Muscle of back (tissue), 11 donors: ENCODE measurements around the gene SUGCT. TPM values are rescaled to one million over a fixed set of nuclear protein-coding genes. Genes with fewer than 3 reads are reported as not detected.

ENCODE experiments used
- DNase-seq, 3 donors: peaks; one replicate each; pipeline versions ENCODE4 v3.0.0 to v3.0.0-alpha.2; 2013
- polyA plus RNA-seq, 10 donors: library from polyadenylated mRNA; unstranded; fragments of 120-200 nt; gene quantifications; one replicate each; pipeline ENCODE4 v1.2.1, GENCODE V29; 2013; ENCODE audit not compliant: insufficient read length in 10 of 10

The SUGCT gene
- polyA plus RNA-seq, 10 donors: 2.1 to 3.8 (median 3.1) TPM

DNA sequence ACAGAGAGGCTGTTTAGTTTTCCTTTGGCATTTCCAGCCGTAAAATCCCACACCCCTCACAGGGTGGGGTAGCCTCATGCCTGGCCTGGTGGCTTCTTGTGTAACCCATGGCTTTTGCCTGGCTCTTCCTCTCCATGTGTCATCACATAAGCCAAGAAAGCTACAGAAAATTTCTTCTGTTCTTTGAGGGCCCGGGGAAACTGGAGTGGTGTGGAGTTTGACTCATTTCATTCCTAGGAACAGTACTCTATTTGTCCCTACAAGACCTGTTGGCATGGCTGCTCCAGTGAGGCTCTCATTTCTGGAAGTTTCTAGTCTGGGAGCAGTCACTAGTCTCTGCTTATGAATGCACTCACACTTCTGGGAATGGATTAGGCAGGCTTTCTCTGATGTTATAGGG lies 523.9 kb downstream of the SUGCT start:
- DNase-seq: no peak

DNA sequence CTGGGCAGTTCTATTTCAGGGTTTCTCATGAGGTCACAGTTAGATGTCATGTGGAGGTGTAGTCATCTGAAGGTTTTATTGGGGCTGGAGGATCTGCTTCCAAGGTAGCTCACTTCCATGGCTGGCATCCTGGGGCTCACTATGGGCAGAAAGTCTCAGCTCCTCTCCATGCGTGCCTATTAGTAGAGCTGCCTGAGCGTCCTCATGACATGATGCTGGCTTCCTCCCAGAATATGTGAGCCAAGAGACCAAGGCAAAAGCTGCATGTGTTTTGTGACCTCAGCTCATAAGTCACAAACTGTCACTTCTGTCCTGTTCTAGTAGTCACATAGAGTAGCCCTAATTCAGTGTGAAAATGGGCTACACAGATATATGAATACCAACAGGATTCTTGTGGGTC lies 524.4 kb downstream of the SUGCT start:
- peak; percentile 22 to 48 (median 47) for DNase-seq

DNA sequence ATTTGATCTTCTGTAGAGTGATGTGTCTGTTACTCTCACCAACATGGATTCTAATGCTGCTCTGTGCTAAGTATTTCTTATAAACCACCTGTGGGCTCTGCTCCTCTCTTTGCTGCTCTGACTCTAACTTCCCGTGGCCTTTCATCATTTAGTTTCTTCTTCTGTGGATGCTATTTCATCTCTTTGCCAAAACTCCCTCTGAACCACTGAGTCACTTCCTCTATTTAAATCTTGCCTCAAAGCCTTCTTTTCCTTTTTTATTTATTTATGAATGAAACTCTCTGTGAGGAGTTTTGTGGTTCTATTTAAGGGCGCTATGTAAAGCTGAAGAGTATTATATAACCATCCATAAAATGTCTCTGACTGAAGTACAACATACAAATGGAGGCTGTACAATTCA lies 538.5 kb downstream of the SUGCT start:
- DNase-seq: peak in 1 of 3 donors; percentile 56

DNA sequence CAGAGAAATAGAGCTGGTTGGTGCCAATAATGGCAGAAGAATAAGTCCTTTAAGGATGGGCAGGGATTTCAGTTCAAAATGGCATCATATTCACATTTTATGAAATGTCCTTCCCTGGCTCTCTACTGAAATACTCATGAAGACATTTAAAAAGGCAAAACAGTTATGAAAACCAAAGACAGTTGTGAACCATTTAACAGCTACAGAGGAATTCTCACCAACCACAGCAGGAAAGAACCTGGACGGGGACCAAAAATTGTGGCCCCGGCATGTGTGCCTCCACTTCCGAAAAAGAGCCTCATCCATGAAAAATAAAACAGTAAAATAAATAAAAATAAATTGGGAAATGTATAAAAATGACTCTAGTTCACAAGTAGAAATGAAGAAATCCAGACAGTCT lies 539.5 kb downstream of the SUGCT start:
- no peak for DNase-seq

DNA sequence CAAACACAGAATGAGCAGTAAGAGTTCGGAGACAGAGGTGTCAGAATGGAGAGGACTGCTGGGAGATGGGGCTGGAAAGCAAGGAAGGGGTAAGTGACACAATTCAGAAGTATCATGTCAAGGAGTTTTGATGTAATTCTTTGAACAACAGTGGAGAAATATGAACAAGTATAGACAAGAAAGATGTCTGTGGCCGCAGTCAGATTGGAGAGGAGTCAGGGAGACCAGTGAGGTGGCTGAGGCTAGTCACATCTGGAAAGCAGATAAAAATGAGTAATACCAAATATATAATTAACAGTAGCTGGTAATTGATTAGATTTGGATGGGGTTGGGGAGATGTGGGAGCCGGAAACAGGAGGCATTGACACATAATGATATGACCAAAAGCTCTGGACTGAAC lies 540.9 kb downstream of the SUGCT start:
- no peak for DNase-seq

DNA sequence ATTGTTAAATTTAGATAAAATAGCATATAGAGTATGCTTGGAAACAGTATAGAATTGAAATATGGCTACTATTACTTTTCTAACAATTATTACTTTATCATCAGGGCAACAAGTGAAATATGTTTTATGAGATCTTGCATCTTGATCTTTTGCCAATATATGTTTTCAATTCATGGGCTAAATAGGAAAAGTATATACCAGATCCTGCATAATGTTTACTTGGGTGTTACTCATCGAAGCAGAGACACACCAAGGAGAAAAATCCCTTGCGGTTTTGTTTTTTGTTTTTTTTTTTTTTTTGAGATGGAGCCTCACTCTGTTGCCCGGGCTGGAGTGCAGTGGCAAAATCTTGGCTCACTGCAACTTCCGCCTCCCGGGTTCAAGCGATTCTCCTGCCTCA lies 541.4 kb downstream of the SUGCT start:
- DNase-seq: no peak

DNA sequence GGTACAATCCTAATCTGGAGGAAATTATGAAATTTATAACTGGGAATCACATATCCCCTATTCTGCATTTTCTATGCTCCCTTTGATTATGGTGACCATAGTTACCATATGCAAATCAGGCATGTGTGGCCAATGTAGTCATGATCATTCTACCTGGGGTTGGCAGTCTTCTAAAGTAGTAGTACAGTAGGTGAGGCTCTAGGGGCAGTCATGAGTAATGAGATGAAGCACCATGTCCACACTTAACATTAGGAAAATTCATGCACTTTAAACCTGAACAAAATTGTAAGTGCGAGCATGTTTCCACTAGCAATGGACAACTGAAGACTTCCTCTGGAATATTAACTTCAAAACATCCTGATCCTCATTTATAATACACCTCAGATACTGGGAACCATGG lies 545.9 kb downstream of the SUGCT start:
- no peak for DNase-seq

DNA sequence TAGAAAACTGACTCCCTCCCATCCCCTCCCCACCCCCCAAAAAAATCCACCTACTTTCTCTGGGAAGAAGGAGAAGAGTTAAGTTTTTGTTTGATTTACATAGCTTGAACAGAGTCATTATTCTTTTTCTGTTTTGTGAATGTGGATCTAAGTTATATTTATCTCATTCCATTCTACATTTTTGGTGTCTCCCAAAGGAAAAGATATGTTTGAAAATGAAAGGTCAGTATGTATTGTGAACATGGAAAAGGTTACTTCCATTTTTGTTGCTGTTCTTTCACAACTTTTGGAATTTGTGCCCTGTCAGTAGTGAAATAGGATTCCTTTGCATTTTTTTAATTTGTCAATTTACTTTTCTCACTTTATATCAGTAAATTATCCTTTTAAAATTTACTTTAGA lies 547.9 kb downstream of the SUGCT start:
- DNase-seq: peak in 1 of 3 donors; percentile 43

DNA sequence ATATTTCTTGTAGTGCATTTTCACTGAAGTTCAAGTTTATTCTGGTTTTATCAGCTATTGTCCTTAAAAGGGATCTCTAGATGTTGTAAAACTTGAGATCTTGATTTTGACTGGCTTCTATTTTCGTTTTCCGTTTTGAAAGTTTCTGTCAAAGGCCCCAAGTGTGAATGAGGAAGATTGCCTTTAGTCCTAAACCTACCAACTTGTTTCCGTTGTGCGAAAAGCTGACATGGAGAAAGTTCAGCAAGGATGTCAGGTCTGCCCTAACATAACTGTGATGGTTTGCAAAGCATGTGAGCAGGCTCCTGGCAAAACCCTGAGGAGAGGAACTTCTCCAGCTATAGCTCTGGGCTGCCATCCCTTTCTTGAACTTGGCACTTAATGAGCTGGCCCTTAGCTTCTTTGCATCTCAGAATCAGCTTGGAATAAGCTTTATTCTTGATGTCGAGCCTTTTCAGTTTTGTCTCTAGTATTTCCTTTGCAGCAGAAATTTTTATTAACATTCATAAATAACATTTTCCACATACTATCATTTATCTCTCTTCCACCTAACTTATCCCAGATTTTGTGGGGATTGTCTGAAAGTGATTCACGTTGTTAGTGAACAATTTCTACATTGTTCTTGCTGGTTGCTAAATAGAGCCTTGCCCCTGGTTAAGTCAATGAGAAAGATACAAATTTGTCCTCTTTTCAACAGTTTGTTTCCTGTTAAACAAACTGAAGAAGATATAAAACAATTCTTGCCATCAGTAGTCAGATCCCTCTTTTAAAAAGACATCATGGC lies 559.4 kb downstream of the SUGCT start:
- no peak for DNase-seq

DNA sequence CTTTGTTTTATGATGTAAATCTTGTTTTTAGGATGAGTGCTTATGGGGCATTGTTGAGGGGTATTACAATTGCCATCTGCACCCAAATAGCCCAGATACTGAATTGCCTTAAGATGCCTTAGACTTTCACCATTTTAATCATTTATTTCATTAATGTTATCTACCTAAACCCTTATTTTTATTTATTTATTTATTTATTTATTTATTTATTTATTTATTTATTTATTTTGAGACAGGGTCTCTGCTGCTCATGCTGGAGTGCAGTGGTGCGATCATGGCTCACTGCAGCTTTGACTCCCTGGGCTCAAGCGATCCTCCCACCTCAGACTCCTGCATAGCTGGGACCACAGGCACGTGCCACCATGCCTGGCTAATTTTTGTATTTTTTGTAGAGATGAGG lies 560.2 kb downstream of the SUGCT start:
- no peak for DNase-seq

DNA sequence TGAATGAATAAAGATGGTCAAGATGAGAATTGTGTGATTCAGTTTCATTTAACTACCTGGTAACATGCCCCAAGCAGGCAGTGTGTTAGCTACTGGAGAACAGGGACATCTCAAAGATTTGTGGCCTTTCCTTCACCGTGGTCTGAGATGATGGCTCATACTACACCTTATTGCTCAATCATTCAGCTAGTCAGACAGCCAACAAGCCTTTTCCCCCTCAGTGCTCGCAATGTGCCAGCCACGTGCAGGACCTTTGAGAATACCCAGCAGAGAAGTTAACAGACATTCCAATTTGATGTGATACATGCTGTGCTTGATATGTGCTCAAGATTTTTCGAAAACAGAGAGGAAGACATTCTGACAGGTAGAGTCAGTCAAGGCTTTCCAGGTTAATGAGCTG lies 562.8 kb downstream of the SUGCT start:
- no peak for DNase-seq

DNA sequence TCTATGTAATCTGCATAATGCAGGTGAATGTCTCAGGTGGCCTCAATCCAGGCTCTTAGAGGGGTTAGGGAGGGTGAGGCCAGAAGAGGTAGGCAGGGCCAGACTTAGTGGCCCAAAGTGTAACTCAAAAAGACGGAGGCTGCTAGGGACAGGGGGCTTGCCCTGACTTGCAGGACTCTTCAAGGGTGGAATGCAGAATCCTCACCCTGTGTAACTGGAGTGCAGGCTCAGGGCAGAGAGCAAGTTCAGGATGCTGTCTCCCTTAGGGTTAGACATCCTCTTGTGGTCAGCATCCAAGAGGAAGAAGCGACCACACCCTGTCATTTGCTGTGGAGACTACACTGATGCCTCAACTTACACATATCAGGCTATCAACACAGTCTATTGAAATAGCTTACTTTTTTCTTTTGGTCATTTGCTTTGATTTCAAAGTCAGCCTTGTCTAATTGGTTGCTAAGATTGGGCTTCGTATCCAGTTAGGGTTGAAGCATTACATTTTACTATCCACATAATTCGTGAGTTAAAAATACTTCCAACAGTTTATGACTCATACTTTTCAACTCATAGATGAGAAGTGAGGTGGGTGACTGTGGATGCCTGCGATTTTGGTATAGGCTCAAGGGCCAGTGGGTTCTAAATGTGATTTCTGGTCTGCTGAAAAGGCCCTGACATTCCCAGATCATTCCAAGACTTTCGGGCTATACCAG lies 563.6 kb downstream of the SUGCT start:
- no peak for DNase-seq

DNA sequence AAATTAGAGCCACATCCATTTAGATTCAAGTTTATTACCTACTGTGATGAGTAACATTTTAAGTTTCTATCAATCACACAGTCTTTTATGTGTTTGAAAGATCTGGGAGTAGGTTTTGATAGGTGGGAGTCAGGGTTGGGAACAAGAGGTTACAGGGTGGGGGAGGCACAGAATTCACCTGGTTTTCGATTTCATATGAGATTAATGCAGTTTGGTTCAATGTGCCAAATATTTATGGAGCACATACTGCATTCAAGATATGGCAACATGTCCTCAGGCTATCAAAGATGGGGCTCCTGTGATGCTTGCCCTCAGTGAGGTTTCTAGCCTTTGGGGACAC lies 564.1 kb downstream of the SUGCT start:
- no peak for DNase-seq

DNA sequence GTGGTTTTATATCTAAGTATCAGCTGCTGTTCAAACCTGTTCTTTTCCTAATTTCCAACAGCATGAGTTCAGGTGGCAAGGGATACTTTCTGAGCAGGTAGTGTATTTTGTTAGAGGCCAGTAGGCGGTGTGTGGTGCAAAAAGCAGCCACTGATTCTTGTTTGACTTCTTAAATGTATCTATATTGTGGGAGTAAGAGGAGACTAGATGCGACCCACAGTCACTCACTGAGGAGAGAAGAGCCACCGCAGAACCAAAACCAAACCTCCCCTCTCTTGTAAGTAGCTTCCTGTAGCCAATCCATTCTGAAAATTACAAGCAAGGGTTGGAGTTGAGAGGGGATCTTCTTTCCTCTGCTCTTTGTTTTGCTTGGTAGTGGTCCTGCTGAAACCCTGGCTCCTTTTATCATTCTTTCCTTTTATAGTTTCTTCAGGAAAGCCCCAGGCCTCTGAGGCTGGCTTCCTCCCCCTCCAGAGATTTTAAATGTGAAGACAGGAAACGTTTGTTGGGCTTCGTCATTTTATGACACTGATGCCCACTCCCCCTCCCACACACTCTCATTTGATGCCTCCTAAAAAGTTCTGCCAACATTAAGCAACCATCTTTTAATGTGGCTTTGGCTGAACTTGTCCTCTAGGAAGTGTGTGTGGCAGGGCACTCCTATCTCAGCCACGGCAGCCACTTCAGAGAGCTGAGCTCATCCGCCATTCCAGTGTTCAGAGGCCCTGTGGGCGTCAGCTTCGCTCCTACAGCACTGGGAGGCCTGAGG lies 566.0 kb downstream of the SUGCT start:
- DNase-seq: no peak

DNA sequence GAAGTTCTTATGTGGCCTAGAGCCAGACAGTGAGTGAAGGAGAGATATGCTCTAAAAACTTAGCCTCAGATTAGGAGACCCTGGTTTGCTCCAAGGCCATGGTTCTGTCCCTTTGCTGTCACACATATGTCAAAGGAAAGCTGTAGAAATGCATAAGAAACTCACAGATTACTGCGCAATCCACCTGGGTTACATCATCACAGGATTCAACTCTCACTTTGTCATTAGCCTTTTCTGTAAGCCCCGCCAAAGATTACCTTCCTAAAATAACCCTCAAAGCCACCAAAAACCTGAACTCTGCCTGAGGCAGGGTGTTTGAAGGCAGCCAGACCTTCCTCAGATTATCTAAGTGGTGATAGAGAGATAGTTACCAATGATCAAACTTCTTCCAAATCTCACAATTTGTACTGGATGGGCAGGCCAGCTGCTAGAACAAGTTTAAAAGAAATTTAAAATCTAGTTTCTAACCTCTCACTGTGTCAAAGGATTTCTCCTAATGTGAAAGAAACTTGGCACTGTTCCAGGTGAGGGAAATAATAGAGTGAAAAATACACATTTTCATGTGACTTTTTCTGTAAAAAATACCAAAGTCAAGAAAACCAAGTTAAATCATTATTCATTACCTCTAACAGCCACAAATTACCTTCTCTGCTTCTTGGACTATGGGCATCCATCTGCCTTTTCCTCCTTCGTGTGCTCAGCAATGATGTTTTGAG lies 567.2 kb downstream of the SUGCT start:
- no peak for DNase-seq

DNA sequence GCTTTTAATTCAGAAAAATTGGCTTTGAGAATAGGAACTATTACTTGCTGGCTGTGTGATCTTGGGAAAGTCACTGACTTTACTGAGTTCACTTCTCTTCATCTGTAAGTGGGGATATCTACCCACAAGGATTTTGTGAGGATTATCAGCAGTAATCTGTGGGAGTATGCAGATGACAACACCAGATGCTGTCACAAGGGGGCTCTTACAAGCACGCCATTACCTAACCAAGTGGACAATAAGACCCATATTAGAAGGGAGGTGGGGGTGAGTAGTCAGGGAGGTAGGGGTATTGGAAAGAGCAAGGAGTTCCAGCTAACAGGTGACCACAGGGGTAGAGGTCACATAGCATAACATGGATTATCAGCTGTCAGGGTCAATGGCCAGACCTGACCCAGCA lies 569.4 kb downstream of the SUGCT start:
- no peak for DNase-seq

DNA sequence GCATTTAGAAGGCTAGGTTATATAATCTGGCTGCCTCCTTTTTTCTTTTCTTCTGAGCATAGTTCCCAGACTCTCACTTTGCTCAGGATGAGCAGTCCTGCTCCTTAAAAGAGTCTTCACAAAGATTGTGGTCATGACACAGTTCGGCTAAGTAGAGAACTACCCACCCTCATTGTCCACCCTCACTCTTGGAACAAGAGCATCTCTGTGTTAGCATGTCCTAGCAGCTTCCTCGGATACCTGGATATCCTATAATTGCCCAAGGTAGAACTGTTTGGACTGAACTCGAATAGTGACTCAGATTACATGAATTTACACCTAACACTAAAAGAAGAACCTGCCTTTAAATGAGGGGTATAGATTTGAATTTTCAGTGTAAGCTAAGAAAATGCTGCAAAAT lies 572.0 kb downstream of the SUGCT start:
- no peak for DNase-seq

DNA sequence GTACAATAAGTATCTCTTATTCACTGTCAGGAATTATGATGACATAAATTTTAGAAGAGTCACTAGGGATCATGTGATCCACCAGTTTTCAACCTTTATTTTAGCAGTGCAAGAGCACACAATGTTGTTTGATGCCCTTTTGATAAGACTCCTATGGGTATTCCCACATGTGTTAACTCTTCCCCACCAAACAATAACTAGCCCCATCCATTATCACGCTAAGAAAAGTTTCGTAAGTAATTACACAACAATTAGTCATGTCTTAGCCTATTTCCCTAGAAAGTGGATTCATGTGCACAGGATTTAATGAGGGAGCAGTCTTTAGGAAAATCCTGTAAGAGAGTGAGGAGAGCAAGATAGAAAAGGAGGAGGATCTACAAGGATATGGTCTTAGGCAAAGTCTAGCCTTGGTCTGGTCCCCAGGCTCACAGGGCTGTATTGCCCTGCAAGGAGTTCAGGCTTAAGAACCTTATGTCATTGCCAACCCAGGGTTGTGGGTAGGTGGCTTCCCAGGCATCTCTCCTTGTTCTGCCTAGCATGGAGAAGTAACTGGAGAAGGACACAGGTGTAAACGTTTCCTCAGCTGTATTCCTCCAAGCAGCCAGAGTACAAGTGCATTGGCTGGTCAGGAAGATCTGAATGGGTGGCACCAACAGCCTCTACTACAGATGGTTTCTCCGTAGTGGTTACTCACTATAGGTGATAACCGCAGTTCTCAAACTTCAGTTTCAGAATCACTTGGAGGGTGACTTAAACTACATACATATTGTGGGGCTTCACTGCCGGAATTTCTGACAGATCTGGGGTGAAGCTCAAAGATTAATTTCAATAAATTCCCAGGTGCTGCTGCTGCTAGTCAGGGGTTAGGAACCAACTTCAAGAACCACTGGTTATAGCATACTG lies 574.5 kb downstream of the SUGCT start:
- no peak for DNase-seq

DNA sequence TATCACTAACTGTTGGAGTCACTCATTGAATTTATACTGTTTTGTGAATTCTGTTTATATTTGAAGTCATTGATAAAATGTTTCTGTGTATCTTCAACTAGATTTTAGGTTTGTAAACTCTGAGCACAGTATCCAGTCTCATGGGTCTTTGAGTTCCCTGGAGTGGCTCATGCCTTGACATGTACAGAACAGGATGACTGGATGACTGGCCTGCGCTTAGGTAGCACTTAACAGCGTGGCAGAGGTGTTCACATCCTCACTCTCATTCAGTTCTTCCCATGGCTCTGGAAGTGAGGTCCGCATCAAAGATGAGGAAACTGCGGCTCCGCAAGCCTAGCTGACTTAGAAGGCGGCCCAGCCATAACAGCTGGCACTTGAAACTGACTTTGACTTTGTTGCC lies 576.9 kb downstream of the SUGCT start:
- no peak for DNase-seq

DNA sequence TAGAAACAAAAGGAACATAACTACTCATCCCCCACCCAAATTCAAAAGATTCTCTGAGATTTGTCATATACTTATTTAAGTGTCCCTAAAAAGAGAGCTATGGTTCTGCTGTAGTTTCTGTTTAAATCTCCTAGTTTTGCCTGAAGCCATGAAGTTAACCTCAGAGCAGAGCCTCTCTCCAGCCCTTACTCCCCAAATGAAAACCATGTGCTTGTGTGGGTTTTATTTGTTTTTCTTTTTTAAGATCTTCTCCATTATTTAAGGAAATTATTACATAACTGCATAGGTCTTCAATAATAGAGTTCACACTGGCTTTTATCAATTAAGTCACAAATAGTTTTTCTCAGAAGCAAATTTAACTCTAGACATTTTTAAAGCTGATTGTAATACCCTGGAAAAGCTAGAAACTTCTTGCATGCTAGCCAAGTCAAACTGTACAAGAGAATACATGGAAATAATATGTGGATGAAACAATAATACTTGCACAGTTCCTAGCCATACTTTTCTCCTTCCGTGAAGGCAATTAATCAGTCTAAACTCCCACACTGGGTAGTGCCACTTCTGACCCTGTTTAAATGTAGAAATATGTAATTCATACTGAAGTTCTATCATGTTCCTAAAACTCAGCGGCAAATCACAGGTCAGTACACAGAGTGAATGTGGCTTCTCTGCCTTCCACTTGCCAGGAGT lies 579.7 kb downstream of the SUGCT start:
- DNase-seq: peak in 2 of 3 donors; percentile 27 to 66

DNA sequence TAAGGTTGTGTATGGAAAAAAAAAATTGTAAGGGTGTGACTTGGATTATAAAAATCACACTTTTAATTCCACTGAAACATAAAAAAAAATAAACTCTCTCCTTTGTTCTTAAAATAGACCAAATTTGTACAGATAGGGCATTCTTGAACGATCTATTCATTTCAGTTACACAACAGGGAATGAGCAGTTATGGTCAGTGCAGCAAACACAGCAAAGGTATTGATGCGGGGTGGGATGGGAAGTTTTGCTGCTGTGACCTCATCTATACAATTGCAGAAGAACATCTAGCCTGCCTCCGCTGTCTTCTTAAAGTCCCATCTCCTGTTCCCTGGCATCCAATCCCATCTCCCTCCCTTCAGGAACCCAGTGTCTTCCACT lies 580.2 kb downstream of the SUGCT start:
- DNase-seq: no peak
